Fibroblast of skin of back (primary cell): ENCODE results near the gene STRA6.
A peak's percentile ranks its signal among the peaks of the same experiment; 100 is the strongest.
"Not testable (repeated sequence)": the region's sequence is repeated elsewhere in the genome, so short reads cannot be mapped to it uniquely, and the experiment has no call there.

Experiments used
- DNase-seq: peaks from one replicate; pipeline ENCODE4 v3.0.0-alpha.2; 2013

STRA6 gene

DNA sequence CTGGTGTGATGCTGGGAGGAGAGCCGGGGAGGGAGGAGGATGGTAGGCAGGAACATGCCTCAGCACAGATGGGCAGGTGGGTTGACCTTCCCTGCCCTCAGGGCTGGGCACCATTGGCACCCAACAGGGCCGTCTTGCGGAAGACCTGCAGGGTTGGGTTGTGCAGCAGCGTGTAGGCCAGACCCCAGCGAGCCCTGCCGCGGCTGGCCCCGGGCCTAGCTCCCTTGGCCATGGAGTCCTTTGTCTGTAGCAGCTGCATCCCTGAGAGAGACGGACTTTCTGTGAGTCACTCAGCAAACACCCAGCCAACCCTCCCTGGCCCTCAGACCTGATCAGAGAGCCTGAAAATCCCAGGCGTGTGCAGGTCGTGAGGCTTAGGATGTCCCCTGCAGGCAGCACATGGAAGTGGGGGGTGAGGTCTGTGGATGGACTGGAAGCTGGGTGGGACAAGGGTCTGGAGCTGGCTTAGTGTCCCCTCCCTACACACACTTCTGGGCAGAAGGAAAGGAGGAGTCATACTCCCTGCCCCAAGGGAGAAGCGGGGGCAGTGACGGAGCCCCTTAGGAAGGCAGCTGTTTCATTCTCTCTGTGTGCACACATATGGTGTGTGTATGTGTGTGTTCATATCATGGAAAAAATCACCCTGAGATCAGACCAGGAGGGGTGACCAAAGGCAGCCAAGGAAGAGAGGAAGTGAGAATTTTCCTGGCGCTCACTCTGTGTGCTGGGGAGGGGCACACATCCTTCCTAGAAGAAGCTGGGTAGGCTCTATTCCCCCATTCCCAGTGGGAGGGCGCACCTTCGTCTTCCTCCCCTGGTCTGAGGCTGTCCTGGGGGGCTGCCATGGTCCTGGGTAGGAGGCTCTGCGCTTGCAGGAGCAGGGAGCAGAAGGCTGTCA lies 22.4 kb downstream of the STRA6 start:
- peak; percentile 90 for DNase-seq

DNA sequence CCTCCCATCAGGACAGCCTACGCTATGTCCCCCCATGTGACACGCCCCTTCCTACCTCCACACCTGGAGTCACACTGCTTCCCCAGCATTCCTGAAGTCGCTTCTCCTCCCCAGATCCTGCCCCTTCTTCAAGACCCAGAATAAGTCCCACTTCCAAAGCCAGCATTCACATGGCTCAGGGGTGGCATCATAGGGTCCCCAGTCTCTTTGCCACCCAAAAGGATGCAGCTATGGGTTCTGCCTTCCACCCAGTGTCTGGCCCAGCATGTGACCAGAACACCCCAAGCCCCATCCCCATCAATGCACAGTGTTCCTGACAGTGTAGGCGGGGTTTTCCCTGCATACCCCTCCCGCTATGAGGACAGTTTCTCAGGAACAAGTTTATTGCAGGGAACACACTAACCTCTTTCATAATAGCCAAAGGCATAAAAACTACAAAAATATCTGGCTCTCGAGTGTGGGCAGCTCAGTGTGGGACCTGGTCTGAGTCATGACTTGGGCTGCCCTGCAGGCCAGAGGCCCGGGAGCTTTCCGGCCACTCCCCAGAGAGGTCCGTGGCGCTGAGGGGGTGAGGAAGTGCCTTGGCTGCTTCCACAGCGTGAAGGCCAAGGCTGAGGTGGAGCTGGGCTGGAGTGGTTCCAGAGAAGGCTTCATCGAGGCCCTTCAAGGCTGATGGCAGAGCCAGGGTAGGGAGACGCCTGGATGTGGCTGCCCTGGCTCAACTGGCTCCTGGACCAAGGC lies 23.3 kb downstream of the STRA6 start:
- peak; percentile 94 for DNase-seq

DNA sequence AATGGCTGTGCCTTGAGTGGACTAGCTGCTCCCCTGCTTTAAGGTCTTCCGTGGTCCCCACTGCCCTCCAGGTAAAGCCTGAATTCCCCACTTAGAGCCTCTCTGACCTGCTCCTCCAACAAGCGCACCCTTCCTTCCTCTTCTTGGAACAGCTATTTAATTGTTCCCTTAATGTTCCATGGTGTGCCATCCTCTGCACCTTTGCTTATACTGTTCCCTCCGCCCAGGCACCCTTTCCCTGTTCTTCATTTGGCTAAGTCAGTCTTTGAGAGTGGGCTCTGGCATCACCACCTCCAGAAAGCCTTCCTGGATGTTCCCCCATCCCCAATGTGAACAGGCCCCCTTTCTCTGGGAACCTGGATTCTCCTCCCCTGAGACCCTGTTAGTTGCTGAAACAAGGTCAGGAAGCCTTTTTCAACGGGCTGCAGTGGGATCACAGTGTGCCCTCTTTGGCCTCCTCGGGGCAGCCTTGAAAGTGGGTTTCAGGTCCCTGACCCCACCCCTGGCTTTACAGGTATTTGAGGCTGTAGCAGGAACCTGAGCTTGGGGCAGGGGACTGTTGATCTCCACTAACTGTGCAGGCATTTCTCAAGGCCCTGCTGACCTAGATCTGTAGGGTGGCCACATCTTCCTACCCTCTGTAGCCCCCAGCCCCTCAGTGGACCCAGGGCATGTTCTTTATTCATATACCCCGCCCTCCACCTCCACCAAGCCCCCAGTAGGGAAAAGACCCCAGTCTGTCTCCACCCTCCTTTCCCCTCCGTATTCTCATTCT lies 24.1 kb downstream of the STRA6 start:
- no peak for DNase-seq

DNA sequence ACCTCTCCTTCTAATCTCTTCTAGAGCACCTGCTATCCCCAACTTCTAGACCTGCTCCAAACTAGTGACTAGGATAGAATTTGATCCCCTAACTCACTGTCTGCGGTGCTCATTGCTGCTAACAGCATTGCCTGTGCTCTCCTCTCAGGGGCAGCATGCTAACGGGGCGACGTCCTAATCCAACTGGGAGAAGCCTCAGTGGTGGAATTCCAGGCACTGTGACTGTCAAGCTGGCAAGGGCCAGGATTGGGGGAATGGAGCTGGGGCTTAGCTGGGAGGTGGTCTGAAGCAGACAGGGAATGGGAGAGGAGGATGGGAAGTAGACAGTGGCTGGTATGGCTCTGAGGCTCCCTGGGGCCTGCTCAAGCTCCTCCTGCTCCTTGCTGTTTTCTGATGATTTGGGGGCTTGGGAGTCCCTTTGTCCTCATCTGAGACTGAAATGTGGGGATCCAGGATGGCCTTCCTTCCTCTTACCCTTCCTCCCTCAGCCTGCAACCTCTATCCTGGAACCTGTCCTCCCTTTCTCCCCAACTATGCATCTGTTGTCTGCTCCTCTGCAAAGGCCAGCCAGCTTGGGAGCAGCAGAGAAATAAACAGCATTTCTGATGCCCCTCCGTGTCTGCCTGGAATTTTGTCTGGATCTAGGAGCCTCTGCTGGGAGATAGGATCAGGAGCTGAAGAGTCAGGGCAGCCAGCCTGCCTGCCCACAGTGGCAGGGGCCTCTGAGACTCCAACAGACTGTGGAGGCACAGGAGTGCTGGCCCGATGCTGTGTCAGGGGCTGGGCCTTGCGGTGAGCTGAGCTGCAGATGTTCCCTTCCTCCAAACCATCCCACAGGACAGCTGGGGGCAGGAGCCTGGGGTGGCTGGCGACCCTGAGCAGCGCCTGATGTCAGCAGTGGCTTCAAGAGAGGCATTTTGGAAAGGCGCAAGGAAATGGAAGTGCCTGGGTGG lies 26.0 kb downstream of the STRA6 start:
- no peak for DNase-seq

DNA sequence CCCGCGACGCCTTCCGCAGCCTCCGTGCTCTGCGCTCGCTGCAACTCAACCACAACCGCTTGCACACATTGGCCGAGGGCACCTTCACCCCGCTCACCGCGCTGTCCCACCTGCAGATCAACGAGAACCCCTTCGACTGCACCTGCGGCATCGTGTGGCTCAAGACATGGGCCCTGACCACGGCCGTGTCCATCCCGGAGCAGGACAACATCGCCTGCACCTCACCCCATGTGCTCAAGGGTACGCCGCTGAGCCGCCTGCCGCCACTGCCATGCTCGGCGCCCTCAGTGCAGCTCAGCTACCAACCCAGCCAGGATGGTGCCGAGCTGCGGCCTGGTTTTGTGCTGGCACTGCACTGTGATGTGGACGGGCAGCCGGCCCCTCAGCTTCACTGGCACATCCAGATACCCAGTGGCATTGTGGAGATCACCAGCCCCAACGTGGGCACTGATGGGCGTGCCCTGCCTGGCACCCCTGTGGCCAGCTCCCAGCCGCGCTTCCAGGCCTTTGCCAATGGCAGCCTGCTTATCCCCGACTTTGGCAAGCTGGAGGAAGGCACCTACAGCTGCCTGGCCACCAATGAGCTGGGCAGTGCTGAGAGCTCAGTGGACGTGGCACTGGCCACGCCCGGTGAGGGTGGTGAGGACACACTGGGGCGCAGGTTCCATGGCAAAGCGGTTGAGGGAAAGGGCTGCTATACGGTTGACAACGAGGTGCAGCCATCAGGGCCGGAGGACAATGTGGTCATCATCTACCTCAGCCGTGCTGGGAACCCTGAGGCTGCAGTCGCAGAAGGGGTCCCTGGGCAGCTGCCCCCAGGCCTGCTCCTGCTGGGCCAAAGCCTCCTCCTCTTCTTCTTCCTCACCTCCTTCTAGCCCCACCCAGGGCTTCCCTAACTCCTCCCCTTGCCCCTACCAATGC lies 27.1 kb downstream of the STRA6 start:
- no peak for DNase-seq

DNA sequence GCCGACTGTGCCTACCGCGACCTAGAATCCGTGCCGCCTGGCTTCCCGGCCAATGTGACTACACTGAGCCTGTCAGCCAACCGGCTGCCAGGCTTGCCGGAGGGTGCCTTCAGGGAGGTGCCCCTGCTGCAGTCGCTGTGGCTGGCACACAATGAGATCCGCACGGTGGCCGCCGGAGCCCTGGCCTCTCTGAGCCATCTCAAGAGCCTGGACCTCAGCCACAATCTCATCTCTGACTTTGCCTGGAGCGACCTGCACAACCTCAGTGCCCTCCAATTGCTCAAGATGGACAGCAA lies 27.7 kb downstream of the STRA6 start:
- DNase-seq, result no peak

DNA sequence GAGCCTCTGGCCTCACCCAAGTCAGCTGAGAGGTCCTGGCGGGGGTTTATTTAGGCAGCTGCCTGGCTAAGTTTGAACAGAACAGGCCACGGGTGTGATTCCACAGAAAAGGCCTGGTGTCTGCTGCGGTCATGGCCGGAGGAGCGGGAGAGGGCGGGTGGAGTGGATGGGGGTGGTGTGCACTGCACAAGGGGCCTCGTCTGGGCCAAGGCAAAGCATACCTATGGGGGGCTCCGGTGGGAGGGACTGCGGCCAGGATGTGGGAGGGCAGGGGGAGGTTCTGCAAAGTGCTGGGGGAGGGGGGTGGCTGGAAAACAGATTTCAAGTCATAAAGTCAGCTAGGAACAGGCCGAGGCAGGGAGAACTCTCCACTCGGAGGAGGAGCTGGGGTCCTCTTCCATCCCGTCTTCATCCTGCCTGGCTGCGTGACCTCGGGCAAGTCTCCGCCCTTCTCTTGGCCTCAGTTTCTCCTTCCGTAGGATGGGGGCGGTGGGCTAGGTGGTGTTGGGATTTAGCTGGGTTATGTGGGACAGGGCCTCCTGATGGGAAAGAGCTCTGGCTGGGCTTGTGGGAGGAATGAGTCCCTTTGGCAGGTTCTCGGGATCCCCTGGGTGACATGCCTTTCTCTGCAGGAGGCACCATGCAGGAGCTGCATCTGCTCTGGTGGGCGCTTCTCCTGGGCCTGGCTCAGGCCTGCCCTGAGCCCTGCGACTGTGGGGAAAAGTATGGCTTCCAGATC lies 28.2 kb downstream of the STRA6 start:
- DNase-seq, result no peak

DNA sequence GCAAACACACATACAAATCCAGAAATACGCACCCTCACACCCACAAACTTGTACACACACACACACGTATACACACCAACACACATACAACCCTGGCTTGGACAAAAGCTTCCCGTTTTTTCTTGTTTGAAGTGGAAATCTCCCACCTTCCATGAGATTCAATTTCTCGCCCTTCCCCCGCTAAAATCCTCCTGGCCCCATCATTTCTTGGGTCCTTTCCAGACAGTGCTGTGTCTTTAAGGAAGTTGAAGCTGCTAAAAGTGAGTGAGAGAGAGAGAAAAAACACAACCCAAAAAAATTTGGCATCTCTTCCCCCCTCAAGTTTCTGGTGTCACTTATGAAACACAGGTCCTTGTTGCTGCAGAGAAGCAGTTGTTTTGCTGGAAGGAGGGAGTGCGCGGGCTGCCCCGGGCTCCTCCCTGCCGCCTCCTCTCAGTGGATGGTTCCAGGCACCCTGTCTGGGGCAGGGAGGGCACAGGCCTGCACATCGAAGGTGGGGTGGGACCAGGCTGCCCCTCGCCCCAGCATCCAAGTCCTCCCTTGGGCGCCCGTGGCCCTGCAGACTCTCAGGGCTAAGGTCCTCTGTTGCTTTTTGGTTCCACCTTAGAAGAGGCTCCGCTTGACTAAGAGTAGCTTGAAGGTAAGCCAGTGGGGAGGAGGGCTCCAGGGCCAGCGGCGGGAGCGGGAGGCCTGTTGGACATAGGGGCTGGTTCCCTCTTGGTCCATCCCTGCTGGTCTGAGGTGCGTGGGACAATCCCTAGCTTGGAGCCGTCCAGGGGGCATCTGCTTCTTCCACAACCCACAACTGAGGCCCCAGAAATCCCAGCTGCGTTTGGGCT lies 29.0 kb downstream of the STRA6 start, which contains the start of gene ISLR:
ISLR (plus strand) TSS at position 331 of the 839 bp plus-strand sequence. CDS start 1,149 bp downstream, outside the sequence.
- peak; percentile 57 for DNase-seq

DNA sequence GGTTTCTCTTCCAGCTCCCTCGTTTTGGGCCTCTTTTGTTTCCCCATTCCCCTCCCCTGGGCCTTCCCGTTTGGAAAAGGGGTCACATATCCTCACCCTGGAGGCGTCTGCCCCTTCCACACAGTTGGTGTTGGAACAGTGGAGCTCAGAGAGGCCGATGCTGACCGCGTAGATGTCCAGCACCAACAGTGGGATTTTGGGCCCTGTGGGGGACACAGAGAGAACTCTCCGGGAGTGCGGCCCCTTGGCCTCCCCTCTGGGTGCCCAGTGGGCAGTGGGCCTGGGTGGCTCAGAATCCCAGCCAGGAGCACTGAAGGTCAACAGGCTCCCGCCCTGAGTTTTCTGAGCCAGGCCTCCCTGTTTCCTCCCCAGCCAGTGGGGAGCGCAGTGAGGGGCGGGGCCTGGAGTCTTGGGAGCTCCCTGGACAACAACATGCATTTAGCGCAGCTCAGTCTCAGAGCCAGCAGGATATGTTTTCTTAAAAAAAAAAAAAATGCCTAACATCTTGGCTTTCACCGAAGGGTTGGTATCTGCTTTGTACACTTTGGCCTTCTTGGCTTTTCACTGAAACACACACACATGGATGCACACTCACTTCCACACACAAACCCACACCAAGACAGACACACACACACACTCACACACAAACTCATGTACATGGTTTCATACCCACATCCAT lies 29.7 kb downstream of the STRA6 start:
- peak; percentile 70 for DNase-seq

DNA sequence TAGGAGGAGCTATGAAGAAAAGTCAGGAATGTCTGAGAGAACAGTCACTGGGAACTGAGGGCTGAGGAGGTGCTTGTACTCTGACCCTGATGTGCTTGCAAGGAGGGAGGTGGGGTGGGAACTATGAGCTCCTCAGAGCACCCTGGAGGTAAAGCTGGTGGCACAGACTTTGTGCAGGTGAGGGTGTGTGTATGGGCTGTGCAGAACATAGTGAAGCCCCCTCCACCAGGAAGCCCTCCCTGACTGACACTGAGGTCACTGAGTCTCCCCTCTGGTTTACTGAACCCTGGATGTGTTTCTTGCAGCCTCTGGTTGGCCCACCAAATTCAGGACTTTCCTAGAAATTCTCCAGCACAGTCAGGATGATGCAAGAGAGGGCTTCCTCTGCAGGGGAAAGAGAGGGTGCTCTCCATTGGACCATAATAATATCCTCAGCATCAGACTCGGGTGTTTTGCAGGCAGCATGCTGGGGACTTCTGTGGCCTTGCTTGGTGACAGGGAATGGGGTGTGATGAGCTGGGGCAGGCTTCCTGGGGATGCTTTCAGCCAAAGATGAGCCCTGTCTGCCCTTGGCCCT lies 30.5 kb downstream of the STRA6 start:
- DNase-seq, result no peak

DNA sequence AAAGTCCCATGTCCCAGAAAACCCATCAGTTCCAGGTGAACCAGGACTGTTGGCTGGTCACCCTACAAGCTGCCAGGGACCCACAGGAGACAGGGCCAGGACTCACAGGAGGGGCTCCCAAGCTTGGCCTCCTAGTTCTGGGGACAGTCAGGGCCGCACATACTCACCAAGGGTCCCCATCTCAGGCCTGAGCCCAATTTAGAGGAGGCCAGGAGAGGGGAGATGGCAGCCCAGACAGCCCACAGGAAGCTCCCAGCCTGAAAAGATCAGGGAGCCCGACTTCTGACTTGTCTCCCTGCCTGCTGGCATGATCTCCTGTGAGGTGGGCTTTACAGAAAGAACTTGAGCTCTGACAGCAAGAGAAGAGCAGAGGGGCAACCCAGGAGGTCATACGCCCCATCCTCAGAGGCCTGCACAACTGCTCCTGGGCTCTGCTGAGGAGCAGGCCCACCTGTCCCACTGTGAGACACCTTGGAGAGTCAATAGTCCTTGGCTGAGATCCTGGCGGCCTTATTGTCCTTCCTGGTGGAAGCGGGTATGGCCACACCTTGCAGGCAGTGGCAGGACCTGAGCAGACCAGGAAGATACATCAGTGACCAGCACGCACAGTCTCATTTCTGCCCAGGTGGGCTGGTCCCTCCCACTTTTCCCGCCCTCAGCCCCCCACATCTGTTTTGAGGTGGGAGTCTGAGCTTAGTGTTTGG lies 31.6 kb downstream of the STRA6 start:
- DNase-seq, result no peak

DNA sequence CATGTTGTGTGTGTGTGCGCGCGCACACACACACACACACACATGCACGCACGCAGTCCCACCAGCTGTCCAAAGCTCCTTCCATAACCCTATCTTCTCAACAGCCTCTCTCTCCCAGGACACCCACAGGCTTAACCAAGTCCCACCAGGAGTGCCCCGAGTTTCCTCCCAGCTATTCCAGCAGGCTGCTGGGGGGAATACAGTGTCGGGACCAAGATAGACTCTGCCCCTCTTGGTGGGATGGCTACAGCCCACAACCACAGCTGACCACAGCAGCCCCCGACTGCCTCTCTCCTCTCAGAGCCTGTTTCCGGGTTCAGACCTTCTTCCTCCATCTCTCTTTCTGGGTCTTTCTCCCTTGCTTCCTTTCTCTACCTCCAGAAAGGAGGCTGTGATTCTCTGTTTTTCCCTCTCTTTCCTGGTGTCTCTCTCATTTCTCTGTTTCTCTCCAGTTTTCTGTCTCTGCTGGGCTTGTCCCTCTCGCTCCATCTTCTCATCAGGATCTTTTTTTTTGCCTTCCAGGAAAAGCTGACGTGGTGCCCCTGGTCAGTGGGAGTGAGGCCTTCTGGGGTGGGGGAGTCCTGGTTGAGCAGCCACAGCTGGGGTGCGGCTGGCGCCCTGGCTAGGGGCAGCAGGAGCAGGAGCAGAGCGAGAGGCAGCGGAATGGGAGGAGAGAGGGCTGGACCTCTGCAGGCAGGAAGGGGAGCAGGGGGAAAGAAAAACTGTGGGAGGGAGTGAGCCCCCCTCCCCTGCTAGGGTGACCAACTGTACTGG lies 32.3 kb downstream of the STRA6 start:
- DNase-seq, result no peak

DNA sequence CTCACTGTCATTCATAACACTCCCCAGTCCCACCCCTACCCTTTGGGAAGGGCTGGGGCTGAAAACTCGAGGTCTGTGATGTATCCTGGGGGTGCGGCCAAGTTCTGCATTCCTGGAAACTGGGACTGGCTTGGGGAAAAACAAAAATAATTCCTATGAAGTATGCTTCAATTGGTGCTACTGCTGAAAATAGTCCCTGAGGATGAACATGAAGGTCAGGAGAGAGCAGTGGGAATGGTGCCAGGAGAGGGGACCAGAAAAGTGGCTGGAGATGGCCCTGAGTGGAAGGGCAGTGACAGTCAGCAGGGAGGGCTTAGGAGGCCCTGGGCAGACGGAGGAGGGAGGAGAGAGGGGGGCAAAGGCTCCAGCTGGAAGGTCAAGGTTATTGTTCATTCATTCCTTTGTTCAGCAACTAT lies 33.9 kb downstream of the STRA6 start:
- no peak for DNase-seq

DNA sequence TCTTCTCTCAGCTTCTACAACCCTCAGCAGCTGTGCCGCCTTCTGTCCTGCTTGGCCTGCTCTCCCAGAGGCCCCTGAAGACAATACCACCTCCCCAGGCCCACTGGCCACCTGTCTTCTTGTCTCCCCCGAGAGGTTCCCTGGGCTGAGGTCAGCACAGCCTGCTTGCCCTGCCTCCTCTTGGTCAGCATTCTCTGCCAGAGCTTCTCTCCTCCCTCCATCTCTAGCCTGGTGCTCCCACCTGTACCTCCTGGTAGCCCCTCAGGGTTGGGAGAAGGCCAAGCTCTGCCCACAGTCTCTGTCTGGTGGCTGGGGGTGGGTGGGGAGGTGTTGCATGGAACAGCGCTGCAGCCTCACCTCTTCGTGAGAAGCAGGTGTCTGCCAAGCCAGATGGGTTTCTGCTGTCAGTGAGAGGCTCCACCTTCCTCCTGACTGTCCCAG lies 34.7 kb downstream of the STRA6 start:
- no peak for DNase-seq

DNA sequence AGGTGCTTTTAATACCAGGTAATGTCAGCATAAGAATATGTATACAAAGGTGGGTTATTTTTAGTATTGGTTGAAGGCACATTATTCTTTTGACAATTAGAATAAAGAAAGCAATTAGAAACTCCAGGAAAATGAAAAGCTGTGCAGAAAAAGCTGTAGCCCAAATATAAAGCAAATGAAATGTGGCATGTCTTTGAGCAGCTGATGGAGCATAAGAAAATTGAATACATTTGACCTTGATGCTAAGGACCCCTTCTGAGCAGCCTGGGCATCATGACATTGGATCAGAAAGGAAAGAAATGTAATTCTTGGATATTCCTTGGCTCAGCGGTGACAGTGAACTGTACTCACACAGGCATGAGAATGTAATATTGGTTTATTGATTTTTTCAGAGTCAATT lies 37.1 kb downstream of the STRA6 start:
- no peak for DNase-seq

DNA sequence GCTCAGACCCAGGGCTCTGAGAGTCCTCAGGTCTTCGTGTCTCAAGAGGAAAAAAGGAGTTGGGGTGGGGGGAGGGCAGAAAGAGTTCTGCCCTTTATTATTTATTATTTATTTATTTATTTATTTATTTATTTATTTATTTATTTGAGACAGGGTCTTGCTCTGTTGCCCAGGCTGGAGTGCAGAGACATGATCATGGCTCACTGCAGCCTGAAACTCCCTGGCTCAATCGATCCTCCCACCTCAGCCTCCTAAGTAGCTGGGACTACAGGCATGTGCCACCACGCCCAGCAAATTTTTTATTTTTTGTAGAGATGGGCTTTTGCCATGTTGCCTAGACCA lies 40.4 kb downstream of the STRA6 start:
- not testable (repeated sequence) for DNase-seq

DNA sequence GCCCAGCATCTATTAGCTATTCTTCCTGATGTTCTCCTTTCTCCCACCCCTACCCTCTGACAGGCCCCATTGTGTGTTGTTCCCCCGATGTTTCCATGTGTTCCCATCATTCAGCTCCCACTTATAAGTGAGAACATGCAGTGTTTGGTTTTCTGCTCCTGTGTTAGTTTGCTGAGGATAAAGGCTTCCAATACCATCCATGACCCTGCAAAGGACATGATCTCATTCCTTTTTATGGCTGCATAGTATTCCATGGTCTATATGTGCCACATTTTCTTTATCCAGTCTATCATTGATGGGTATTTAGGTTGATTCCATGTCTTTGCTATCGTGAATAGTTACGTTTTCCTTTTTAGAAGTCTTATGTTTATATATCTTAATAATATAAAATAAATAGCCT lies 42.2 kb downstream of the STRA6 start:
- DNase-seq, result not testable (repeated sequence)
